Tongue (tissue), 3 donors: ENCODE results near the gene GYPC. TPM values are rescaled to one million over a fixed set of nuclear protein-coding genes. Genes with fewer than 3 reads are reported as not detected.

Experiments
- DNase-seq: peaks from one replicate; pipeline ENCODE4 v3.0.0-alpha.2; 2015
- small RNA-seq: library from RNA; depleted of rRNA; stranded (forward); fragments of <200 nt; gene quantifications from one replicate; pipeline ENCODE3, GENCODE V24; 2014; ENCODE audit warnings: low replicate concordance
- total RNA-seq: library from RNA; depleted of rRNA; stranded (reverse); fragments of >200 nt; gene quantifications from one replicate; pipeline ENCODE4 v1.2.3, GENCODE V29; 2014

Gene GYPC
- total RNA-seq, 1 donor from 2014 or later = 73.4 TPM

DNA sequence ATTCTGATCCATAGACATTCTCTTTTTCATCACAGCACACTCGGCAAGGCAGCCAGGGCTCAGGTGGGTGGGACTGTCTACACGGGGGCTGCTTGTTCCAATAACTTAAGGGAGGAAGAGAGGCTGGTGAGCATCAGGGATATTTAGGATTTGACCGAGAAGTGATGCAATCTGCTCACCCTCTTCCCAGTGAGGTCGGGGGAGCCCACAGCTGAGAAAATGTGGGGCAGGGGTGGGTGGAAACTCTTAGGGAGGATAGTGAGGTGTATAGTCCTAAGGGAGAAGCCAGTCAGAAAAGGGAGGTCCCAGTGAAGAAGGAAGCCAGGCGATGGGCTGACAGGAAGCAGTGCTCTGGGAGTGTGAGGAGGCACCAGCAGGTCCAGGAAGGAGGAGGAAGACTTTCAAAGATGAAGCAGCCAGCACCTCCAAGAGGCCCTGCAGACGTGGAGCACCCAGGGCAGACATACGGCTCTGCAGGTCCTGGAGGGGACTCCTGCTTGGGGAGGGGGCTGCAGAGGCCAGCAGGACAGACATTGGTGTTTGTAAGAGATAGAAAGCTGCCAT is 76.8 kb downstream of the GYPC start:
- DNase-seq = no peak

- no peak for DNase-seq
Measured at GRCh38 chr2:126733795-126734194, 77.8 kb downstream of the GYPC start.

GRCh38 chr2:126736133-126736874 is 80.3 kb downstream of the GYPC start:
- DNase-seq = peak; percentile 37

DNA sequence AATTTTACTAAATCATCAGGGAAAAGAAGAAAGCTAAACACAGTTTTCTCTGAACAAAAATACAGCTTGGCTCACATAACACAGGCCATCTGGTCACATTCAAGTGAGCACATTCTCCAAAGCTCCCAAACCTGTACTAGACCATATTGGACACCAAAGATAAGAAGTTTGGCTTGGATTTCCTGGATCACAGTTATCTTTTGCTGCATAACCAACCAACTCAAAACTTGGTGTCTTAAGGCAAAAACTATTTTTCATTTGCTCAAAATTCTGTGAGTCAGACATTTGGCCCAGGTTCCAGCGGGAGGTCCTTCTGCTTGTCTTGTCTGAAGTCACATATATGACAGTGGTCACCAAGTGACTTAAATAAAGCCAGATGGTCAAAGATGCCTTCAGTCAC is 83.2 kb downstream of the GYPC start:
- DNase-seq = no peak

GRCh38 chr2:126744640-126745039 is 88.7 kb downstream of the GYPC start:
- no peak for DNase-seq

Small RNA genes within 50 kb of the gene (small RNA-seq; reads per million reads assigned to genes)
- gene RNU6-675P = not detected

Other genes starting within 250 kb of the GYPC start
- not detected for gene TEX51, start 242.7 kb downstream of the GYPC start, total RNA-seq